Middle frontal gyrus (tissue), 1 donor: ENCODE measurements around the gene TYRP1.
A peak's percentile ranks its signal among the peaks of the same experiment; 100 is the strongest.

Experiments
- DNase-seq: peaks from one replicate; pipeline ENCODE4 v3.0.0-alpha.2; 2015; ENCODE audit warnings: low spot score; ENCODE audit errors: extremely low spot score

The TYRP1 gene

DNA sequence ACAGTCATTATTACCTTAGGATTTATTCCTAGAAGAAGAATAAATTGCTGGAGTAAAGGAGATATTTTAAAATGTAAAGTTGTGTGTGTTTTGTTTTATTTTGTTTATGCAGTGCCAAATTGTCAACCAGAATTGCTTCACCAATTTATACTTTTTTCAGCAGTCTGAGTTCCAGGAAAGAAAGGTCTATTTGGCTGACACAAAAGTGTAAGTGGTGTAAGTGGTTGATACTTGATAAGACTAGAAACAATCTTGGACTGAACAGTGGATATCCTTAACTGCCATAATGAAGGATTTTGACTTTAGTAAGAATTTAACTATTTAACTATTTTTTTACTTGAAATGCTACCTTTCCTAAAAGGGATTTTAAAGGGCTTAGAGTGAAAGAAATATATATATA, 37.7 kb downstream of the TYRP1 start:
- DNase-seq, result no peak

DNA sequence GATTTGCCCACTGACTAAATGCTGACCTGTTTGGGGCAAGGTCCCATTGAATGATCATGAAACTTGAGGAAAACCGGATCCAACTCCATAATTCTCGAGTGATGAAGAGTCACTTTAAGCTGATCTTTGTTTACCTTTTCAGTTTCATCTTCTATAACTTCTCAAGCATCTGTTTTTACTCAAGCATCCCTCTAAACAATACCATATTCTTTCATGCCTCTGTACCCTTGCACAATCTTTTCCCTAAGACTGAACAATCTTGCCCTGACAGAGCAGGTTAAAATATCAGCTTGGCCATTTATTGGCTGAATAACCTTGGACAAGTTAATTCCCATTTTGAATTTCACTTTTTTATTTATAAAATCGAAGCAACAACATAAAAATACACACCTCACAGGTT, 39.8 kb downstream of the TYRP1 start:
- no peak for DNase-seq

DNA sequence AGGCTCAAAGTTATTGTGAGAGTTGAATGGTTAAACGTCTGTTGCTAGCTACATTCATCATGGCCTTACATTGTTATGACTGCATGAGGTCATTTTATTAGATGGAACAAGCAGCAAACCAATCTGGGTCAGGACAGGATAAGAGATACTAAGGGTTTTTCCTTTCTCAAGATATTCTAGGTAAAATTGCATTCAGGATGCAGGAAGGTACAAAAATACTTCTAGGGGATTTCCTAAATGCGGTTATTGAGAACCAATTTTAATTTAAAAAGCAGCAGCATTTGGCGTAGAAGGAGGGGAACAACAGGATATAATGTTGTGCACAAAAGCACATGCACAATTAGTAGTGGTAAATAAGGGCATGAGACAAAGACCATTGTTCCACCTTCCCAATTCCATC, 42.5 kb downstream of the TYRP1 start:
- DNase-seq, result no peak

DNA sequence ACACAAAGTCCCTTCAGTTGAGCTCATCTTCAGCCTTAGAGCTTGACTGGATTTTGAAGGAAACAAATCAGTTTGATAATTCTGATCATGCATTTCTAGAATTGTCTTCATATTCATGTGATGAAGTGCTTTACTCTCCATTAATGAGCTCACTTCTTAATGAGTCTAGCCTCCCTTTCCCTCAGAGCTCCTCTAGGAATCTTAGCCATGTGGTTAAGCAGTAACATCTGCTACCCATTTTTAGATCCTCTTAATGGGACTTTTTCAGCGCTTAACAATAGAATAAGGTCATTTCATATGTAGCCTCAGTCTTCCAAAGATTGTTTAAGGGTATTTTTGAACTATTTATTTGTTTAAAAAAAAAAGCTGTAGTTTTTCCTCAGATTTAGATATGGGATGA, 44.7 kb downstream of the TYRP1 start:
- DNase-seq, result no peak

DNA sequence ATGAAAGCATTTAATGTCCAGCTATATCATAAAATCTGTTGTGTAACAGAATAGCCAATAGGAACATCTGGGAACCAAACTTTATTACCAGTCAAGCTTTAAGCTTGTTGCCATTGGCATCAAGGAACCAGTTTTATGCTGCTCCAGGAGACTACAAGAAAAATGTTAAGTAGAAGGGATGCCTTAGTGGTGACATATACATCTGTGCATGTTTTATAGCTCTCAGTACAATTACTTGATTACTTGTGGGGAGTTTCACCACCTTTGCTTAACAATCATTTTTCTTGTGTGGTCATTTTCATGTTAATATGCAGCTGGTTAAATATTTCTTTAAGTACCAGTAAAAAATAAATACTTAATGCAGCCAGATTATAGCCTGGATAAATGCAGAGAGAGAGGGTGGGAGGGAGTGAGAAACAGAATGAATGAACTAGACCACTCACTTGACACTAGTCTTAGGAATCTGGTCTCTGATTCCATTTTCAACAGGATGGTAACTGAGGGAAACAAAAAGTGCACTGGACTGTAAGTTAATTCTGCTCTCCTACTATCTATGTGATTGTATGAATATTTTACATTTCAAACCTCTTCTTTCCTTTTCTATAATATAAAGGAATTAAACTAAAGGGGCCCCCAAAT, 45.9 kb downstream of the TYRP1 start:
- no peak for DNase-seq

DNA sequence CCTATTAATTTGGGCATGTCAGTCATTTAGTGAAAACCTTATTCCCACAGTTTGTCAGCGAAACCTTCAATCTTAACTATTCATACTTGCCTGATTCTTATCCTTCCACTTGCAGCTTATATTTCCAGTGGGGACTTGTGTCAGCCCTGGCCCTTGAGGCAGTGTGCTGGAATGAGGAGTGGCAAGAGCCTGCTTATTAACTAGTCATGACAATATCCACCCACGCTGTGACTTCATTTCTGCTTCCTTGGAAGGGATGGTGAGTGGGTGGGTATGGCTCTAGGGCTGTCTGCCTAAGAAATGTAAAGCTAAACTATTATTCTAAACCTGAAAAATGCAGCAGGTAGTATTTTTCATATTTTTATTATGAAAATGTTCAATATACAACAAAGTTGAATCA, 47.7 kb downstream of the TYRP1 start:
- no peak for DNase-seq

DNA sequence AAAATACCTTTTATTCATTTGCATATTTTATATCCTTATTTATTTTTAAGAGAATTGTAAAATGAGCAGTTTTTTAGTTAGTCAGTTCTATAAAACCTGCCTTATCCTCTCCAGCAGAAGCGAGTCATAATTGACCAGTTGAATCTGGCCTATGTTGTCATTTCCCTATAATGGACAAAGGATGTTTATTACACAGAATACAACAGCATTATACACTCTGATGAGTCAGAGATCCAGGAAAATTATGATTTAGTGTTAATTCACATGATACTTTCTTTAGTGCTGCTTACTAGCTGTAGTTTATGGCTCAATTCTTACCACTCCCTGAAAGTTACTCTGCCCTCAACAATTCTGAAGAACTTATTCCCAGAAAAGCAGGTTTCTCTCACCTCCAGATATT, 54.8 kb downstream of the TYRP1 start:
- DNase-seq, result no peak

DNA sequence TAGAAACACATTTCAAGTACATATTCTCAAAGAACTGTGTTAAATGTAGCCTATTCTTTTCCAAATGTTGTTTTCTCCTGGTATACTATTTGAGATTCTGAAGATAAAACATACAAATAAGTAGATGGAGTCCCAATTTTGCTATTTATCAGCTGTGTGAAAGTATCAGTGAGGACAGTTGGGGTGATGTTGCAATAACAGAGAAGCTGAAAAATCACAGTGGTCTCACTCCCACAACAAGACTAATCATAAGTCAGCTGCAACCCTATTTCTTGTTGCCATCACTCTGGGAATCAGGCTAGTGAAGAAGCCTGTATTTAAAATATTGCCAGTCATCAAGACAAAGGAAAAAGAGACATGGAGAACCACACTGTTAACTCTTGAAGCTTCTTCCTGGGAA, 55.8 kb downstream of the TYRP1 start:
- DNase-seq, result no peak

DNA sequence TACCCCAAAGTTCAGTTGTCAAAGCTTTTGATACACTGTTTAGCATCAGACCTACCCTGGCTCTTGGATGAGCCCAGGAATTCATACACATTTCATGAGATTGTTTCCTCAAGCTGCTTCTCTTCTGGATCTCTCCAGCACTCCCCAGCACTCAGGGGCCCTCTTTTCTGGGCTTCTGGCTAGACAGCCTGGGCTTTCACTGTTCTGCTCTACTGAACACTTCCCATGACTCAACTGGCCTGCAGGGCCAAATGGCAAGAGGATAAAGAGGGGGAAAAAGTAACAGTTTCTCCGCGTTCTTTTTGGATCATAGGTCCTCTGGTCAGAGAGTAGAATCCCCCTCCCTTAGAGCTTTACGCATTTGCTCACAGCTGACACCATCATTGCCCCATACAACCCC, 60.7 kb downstream of the TYRP1 start:
- no peak for DNase-seq

DNA sequence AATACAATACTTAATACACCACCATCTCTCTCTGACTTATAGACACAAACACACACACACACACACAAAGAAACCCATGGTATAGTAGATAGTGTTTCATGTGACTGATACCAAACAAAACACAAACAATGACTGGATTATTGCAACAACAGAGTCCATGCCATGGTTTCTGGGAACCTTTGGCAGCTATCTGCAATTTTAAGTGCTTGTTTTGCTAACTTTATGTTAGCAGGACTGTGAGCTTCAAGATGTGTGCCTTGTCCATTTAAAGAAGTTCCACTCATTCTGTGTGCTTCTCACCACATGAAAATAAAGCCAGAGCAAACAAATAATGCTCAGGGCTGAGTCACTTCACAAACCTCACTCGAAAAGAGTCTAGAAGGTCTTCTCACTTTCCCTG, 66.6 kb downstream of the TYRP1 start:
- DNase-seq, result peak; percentile 8
